ENCODE measurements around the gene MAP4.
A peak's percentile ranks its signal among the peaks of the same experiment; 100 is the strongest.

The MAP4 gene

GRCh38 chr3:47961036-47961435 is 55.2 kb downstream of the MAP4 start:
- DNase-seq = no peak

DNA sequence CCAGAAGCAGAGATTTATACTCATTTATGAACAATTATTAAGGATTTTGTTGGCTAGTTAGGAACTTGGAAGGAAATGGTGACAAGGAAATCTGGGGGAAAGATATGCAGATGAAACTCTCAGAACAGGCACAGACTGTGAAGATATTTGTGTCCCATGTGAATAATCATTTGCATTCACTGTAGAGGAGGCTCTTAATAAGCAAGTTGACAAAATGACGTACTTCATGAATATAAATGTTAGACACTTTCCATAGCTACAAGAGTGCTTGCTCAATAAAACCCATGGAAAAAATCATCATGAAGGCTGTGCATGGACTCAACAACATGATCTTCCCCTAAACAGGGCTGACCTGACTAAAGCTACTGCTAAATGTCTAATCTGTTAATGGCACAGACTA is 59.7 kb downstream of the MAP4 start:
- no peak for DNase-seq

- no peak for DNase-seq
Observed at GRCh38 chr3:47954567-47954966, 61.6 kb downstream of the MAP4 start.

GRCh38 chr3:47950453-47951169 is 65.6 kb downstream of the MAP4 start:
- DNase-seq = no peak

DNA sequence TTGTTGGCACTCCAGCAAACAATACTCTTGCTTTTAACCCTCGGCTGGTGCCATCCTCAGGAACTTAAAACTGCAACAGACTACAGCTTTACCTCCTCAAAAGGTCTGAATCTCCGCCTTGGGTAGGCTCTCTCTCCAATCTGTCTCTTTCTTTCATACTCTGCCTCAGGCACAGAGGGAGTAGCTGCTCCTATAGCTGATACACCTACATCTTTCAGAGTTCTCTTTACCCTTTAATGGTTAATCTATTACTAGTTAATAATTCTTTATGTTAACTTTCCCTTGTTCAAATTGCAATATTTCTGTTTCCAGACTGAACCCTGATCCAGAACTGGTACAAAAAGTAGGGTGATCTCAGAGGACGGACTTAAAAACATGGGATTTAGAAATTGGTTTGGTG is 66.2 kb downstream of the MAP4 start:
- DNase-seq = no peak

DNA sequence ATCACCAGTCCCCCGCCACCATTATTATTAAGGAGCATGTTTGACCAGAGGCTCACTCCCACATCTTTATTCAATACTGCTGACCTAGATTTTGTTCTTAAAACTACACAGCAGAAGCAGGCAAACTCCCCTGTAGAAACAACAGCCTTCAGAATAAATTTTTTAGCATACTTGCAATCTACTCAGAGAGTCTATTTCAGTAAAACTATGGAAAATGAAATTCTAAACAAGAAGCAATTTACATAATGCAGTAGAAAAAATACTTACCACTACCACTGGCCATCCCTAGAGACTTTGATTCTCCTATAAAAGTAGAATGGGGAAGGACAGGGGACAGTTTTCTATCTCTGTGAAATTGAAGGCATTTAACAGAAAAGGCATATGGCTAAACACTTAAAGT is 76.0 kb downstream of the MAP4 start:
- no peak for DNase-seq

- no peak for DNase-seq
Observed at GRCh38 chr3:47932421-47932820, 83.8 kb downstream of the MAP4 start.

GRCh38 chr3:47930979-47931378 is 85.2 kb downstream of the MAP4 start:
- DNase-seq = no peak

- no peak for DNase-seq
Observed at GRCh38 chr3:47916696-47917095, 99.5 kb downstream of the MAP4 start.

GRCh38 chr3:47916201-47916600 is 100.0 kb downstream of the MAP4 start:
- no peak for DNase-seq

- no peak for DNase-seq
Observed at GRCh38 chr3:47912006-47912504, 104.2 kb downstream of the MAP4 start.

DNA sequence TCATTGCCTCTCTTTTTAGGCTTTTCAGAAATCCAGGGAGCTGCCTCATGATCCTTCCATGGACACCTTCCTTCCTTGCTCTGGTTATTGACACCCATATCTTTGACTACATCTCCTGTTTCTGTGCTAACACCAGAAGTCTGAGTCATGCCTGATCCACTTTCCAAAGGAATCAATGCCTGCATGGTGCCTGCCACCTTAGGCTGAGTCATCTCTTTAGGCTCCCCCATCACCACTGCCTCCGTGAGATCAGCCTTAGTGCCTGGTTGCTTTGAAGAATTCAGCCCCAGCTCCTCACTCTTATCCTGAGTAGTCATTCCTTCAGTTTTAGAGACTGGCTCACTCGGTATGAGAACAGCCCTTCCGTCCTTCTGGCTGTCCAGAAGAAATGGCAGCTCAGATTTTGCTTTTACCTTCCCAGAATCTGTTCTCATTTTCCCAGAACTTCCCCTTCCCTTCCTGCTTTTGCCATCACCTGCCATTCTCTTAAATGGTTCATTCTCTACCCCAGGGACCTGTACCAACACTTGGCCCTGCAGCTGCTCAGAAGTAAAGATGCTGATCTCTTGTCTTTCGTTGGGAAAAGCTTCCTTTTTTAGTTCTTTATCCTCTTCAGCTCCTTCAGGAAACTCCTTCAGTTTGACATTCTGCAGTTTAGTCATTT is 105.3 kb downstream of the MAP4 start:
- DNase-seq = peak; percentile 10

DNA sequence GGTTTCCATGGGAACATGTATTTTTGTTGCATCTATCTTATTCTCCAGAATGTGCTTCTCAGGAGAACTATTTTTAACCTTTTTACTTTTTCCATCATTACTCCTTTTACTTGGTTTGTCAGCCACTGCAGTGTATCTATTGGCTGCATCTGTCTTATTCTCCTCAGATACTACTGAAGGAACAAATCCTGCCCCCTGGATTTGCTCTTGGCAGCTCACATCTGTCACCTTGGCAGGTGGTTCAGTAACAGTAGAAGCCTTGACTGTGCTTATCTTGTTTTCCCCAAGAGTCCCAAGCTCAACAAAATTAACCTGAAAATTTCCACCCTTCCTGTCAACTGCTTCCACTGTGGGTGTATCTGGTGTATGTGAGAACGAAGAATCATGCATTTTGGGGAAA is 106.0 kb downstream of the MAP4 start:
- no peak for DNase-seq

DNA sequence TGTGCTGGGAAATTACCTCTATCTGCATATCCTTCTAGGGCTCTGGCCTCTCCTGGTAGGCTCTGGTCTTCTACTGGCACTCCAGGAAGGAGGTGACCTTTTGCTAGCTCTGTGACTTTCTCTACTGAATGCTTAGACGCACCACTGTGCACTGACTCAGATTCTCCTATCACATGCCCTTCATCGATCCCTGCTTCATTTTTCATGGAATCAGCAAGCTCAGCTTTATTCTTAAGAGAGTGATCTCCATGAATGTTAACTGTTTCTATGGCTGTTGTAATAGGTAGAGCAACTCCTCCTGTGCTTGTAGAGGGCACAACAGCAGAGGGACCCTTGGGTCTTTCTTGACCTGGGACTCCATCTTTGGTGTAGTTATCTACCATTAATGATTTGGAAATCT is 106.6 kb downstream of the MAP4 start:
- no peak for DNase-seq

DNA sequence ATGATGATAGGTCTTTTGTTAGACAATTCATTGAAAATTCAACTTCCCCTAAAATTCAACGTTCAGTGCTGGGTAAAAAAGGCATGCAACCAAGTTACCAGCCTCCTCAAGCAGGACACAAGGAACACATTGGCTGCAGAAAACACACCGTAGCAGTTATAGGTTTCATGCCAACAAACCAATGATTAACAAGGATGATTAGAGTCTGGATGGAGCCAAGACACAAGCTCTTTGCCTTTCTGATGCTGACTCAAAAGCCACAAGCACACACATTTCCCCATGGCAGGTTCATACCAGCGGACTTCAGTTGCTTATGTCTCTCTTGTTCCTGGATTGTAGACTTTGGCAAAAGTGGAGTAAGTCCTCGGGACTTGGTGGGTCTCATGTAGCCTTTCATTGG is 107.5 kb downstream of the MAP4 start:
- DNase-seq = no peak

DNA sequence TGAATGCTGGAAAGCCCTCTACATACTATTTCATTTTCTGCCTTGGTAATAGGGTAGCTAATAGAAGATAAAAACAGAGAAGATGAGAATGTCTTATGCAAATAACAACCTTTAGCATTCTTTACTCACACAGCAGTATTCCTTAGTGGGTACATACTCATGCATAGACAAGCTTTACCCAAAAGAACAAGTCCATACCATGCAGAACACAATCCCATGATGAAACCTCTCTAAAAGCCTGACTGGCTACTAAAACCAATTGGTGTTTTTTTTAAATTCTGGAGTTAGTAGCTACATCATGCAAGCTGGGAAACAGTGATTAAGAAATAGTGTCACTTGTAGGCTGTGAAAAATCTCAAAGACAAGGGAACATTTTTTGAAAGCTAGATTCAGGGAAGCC is 108.4 kb downstream of the MAP4 start:
- no peak for DNase-seq

GRCh38 chr3:47902746-47903145 is 113.5 kb downstream of the MAP4 start:
- no peak for DNase-seq

DNA sequence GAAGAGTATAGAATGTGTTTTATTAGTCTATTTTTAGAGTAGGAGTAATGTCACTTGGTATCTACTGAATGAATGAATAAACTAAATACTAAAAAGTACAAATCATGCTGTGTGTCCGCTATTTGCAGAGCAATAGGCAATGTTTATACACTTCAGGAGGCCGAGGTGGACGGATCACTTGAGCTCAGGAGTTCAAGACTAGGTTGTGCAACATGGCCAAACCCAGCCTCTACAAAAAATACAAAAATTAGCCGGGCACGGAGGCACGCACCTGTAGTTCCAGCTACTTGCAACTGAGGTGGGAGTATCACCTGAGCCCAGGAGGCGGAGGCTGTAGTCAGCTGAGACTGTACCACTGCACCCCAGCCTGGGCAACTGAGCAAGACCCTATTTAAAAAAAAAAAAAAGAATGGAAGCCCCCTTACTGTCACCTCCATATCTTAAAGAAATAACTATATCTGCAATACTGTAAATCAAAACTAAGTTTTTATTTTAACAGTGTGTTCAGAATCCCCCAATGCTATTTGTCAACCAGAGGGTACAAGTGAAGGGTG is 114.9 kb downstream of the MAP4 start:
- no peak for DNase-seq

DNA sequence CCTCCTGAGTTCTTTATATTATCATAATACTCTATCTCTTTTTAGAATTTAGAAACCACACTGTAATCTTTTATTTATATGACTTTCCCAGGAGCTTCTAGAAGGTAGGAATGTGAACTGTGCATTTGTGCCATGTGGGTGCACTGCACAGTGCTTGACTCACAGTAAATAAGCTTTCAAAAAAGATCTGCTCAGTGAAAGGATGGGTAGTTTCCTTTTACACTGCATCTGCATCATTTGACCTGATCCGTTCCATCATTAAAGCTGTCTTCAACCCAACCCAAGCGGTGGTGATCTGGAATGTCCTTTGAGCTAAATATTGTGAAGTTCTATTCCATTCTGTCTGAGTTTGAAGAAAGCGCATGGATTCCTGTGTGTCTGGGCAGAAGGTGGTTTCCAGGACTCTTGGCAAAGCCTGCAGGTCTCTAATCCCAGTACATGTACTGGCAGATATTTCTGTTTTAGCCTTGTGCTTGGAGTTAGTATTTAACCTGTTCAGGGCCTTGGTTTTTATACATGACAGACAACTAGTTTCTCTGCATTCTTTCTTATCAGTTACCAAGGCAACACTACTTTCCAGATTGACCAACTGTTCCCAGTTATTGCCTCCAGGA is 116.6 kb downstream of the MAP4 start:
- DNase-seq = no peak

- DNase-seq = no peak
Observed at GRCh38 chr3:47897954-47898353, 118.3 kb downstream of the MAP4 start.

GRCh38 chr3:47896736-47897135 is 119.5 kb downstream of the MAP4 start:
- DNase-seq = no peak

- no peak for DNase-seq
Observed at GRCh38 chr3:47895241-47895640, 121.0 kb downstream of the MAP4 start.

DNA sequence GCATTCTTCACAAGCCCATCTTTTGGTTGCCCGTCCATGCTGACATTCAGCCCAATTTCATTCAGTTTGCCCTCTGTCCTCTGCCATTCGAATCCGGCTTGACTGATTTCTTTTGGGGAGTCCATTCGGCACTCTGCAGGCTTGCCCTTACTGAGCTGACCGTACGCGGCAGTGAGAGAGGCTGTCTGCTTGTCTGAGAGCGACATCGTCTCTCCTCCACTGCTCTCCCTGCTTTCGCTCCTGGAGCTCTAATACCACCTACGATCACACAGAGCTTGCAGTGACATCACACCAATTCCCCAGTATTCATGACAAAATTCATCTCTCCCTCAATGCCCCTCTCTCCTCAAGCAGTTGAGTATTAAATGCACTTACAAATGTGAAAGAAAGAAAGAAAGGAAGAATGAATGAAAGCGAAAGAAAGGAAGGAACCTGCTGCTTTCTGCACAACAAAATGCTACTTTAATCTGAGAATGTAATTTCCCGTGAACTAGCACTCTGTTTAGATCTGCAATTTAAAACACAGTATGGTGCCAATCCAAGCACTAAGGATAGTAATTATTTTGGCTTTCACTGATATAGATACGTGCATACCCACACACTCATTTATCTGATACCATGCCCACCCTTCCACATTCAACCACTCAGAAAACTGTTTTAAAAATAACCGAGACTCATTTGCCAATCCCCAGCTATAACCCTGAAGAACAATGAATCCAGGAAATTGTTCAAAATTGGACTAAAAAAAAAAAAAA is 123.8 kb downstream of the MAP4 start:
- no peak for DNase-seq

Data from activated CD4-positive, alpha-beta T cell treated with anti-CD3 and anti-CD28 coated beads, Interleukin-2, amount 50 U/mL, for 16 hours (primary cell).